HG03460 (cell line): ENCODE measurements around the gene RASEF.

Experiments used
- ATAC-seq: cut with Tn5 transposase; IDR thresholded peaks from one replicate; pipeline ENCODE4 v1.9.1; 2021; ENCODE audit not compliant: unreplicated experiment

Gene RASEF

GRCh38 chr9:83013867-83014605 is 48.9 kb downstream of the RASEF start:
- ATAC-seq = no peak

DNA sequence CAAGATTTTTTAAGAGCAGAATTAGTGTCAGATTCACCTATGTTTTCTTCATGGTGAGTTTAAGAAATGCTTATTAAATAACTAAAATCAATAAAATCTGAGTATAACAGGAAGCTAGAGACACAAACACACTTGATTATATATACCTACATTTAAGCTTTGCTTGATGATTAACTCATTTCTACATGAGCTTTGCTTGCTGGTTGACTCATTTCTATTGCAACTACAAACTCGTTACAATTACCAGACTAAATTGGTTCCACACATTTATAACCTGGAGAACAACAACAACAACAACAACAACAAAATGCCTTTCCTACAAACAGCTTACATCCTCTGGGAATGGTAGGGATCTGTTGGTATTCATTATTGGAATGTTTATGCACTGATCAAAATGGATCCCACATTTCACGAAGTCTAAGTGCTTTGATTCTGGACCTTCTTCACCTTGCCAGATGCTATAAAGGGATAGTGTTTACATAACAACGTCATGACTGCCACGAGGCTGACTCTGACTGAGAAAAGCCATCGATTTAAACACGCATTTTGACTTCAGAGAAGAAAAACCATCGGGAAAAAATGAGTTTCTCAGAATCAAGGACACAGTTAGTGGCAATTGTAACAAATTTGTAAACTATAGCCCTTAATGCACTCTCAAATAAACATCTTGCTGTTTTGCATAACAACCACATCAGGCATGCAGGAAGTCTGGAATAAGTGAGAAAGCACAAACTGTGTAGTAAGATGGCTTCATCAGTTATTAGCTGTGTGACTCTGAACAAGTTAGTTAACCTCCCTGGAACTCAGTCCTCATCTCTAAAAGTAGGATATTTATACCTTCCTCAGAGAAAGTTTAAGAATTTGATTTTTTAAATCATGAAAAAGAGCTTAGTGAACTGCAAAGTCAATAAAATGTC is 49.8 kb downstream of the RASEF start:
- ATAC-seq = no peak

GRCh38 chr9:83012168-83012921 is 50.6 kb downstream of the RASEF start:
- ATAC-seq = no peak

GRCh38 chr9:83011611-83012010 is 51.3 kb downstream of the RASEF start:
- ATAC-seq = no peak

DNA sequence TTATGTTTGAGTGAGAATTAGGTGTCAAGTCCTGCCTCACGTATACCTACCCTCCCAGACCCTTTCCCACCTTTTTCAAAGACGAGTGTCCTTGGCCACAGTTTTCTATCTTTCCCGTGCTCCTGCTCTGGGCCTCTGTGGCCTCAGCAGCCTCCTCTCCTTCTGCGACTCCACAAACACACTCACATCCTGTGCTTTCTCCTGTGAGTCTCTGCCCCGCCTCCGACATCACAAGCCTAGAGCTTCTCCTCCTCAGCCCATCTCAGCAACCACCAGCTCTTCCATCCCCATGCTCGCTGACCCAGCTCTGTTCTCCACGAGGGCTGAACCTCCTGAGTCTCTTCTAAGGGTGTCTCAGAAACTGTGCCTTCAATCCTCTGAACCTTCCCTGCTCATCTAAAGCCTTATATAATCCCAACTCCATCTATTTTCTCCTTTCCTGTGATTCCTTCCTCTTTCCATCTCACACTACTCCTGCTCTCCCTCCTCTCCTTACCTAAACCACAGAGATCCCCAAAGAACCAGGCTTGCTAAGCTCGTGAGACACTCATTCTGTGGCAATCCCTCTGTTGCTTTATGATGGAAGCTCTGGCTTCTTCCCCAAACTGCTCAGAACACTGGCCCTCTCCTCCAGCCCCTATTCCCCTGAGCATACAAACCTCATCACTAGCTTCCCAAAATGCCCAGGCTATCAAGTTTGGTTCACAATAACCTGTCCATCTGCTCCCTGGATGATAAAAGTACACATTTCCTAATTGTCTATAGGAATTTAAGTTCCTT is 55.2 kb downstream of the RASEF start:
- ATAC-seq = no peak

DNA sequence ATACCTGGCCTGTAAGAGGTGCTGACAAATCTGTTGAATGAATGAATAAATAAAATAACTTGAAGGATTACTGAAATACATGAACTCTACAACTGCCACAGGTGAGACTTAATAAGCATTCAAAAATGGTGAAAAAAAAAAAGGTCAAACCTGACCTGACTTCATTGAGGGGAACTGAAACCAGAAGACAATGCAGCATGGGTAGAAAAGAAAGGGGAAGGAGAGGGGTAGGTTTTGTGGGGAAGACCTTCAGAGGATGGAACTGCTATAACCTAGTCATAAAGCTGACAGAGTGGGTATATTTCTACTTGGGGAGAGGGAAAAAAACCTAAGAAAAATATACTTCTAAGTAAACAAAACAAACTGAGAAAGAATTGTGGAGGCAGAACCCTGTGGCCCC is 56.6 kb downstream of the RASEF start:
- ATAC-seq = no peak

DNA sequence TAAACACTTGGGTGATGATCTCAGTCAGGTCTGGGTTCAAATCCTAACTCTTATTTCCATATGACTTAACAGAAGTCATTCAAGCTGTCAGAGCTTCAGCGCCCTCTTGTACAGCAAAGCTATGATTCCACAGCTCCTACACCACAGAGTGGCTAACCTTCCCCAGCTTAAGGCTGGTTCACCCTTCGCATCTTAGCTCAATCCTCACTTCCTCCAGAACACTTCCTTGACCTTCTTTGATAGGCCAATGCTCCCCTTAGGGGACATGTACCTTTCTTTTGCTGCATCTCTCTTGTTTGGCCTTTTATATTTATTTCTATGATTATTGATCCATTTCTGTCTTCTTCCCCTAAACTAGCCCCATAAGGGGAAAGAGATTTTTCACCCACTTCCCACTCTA is 57.0 kb downstream of the RASEF start:
- no peak for ATAC-seq

DNA sequence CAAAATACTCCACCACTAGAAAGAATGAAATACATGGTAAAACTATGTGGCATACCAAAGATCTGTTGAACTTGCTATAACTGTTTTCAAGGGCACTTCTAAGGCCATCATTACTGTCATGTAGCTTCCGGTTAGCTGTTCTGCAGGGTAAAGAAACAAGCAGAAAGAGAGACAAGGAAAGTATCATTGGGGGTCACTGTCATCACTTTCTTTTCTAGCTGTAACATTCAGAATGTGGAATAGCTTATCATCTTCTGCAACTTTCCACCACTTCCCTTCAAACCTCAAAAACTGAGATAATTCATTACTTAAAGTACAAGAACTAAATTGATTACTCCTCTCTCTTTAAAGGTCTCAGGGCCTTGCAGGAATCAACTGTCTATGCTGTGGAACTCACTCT is 57.6 kb downstream of the RASEF start:
- no peak for ATAC-seq

DNA sequence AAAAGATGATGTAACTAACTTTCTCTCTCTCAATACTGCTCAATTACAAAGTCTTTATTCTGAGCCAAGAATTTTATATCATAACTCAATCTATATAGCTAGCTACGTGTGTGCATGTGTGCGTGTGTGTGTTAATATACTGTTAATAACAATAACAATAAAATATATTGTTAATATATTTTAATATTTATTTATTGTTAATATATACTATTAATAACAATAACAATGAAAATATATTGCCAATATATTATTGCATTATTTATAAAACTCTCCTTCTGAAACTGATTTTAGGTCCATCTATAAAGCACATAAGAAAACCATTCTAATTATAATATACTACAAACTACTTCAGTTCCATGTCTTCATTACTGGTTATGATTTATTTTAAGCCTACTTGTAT is 60.6 kb downstream of the RASEF start:
- no peak for ATAC-seq

DNA sequence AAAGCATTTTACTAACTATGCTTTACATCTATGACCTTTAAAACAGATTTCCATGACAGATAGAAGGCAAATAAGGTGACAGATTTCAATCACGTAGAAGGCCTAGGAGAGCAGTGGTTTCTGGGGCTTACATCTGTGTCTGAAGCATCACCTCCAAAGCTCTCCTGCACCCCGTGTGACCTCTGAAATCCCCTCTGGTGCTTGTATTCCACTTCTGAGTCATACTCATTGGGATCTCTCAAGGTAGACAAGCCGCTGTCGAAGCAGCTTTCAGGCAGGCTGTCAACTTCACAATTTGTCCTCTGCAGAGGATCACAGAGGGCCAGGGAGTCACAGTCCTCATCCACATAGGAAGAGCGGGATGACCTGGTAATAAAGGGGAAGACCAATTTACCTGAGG is 62.2 kb downstream of the RASEF start:
- ATAC-seq = no peak

GRCh38 chr9:82998409-82998808 is 64.5 kb downstream of the RASEF start:
- no peak for ATAC-seq

GRCh38 chr9:82997476-82998140 is 65.3 kb downstream of the RASEF start:
- no peak for ATAC-seq

- no peak for ATAC-seq
Measured at GRCh38 chr9:82996941-82997340, 66.0 kb downstream of the RASEF start.

DNA sequence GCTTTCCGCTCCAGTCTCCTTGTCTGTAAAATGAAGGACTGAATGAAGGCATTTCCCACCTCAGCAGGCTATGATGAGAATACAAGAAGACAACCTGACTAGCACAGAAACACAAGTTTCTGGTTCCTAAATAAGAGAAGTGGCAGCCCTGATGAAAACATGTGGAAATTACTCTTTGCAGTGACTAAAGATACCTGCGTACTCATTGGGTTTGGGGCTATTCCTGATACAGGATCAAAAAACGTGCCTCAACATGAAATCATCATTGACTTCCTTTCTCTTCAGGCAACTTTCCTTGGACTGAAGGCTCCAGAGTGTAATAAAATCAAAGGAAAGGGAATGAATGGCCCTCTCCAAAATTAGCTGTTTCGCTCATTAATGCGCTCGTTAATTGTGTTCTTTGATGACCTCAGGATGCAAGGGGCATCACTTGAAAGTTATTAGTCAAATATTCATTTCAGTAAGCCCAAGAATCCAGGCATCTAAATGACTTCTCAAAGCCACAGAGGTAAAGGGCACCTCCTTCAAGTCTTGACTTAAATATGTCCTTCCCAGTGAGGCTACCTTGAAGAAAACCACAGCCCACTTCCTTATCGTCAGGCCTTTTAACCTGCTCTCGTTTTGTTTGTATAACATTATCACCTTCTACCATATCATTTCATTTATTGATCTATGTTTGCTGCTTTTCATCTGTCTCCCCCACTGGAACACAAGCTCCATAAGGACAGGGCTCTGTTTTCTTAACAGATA is 68.9 kb downstream of the RASEF start:
- no peak for ATAC-seq

DNA sequence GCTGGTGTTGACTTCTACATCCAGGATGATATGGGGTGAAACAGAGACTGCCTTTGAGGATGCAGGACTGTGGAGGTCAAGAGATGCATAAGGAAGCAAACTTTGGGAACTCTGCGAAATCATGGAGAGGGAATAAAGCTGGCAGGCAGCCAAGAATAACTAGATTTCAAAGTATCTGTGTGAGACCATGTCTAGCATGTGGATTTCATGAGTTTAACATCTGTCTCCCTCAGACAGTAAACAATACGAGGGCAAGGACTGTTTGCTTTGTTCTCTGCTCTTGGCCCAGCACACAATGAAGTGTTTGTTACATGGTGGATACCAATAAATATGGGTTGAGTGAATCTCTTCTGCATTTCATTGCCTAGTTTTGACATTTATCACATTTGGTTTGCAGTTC is 71.3 kb downstream of the RASEF start:
- no peak for ATAC-seq

- ATAC-seq = no peak
Measured at GRCh38 chr9:82989929-82990328, 73.0 kb downstream of the RASEF start.

GRCh38 chr9:82988488-82988887 is 74.5 kb downstream of the RASEF start:
- no peak for ATAC-seq

DNA sequence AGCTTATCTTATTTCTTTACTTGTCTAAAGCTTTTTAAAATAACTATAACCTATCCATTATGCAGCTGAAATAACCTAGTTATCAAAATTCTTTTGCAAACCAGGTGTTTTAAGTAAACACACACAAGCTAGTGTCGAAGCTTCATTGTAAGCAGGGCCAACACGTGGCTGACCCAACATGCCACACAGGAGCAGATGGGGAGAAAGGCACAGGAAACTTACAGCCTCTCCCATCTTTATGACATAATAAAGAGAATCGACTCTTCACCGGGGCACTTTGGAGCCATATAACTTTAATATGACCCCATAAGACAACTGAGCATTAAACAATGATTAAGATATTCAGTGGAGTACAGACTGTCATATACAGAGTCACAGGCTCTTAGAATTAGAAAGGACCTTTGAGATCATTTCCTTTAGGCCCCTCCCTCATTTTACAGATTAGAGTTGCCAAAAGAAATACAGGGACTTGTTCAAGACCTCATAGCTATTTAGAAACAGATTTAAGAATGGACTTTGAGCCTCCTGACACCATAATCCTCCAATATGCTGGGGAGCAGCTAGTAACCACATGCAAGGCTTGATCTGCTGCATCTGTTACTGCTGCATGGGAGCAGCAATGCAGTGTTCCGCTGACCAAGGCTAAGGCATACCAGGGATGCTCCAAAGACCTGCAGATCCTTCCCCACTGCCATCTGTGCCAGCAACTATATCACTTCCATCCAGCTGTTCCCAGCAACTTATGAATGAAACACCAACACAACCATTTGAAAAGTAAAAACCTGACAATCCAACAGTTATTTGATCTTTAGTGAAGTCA is 75.4 kb downstream of the RASEF start:
- ATAC-seq = no peak

- ATAC-seq = no peak
Measured at GRCh38 chr9:82981552-82981951, 81.4 kb downstream of the RASEF start.
